OCI-LY3 (cell line): ENCODE measurements around the gene PSMD11.

Source experiments
- CTCF ChIP-seq: fragments of 200-600, 300-600 bp; sonication (generic); IDR thresholded peaks from 2 replicates; pipeline ENCODE4 v1.5.1; 2014; ENCODE audit warnings: antibody characterized with exemption, low read length, low read depth
- EZH2phosphoT487 ChIP-seq: fragments of 200-600 bp; shearing (Covaris generic); IDR thresholded peaks from 2 replicates; pipeline ENCODE4 v1.6.1; 2018; ENCODE audit warnings: antibody characterized with exemption, mixed run types, low read depth

- TF ChIP-seq CTCF (no peak), EZH2phosphoT487 (no peak)
Measured at GRCh38 chr17:32498391-32498790, 54.1 kb downstream of the PSMD11 start.
